Gastrocnemius medialis (tissue), 4 donors: Measurements from ENCODE around the gene PCCA.

ENCODE experiments used
- POLR2A ChIP-seq, 2 donors: fragments of 450-650 bp; IDR thresholded peaks; one replicate each; pipeline ENCODE4 v1.6.1; 2017; ENCODE audit warnings: antibody characterized with exemption in 2 of 2, mild to moderate bottlenecking in 2 of 2, moderate library complexity in 2 of 2
- TF ChIP-seq, protein P1 (sequence below), 5 experiments: fragments of 450-650 bp in 3 of 5; fragments of 200-600 bp in 2 of 5; sonication (generic) in 2 of 5; IDR thresholded peaks in 4 of 5; conservative IDR thresholded peaks in 1 of 5; 1 replicate in 4 of 5; 2 replicates in 1 of 5; pipeline ENCODE4 v1.5.1; 2016 to 2019; ENCODE audit warnings: antibody characterized with exemption in 5 of 5, mild to moderate bottlenecking in 3 of 5, moderate library complexity in 3 of 5

DNA sequence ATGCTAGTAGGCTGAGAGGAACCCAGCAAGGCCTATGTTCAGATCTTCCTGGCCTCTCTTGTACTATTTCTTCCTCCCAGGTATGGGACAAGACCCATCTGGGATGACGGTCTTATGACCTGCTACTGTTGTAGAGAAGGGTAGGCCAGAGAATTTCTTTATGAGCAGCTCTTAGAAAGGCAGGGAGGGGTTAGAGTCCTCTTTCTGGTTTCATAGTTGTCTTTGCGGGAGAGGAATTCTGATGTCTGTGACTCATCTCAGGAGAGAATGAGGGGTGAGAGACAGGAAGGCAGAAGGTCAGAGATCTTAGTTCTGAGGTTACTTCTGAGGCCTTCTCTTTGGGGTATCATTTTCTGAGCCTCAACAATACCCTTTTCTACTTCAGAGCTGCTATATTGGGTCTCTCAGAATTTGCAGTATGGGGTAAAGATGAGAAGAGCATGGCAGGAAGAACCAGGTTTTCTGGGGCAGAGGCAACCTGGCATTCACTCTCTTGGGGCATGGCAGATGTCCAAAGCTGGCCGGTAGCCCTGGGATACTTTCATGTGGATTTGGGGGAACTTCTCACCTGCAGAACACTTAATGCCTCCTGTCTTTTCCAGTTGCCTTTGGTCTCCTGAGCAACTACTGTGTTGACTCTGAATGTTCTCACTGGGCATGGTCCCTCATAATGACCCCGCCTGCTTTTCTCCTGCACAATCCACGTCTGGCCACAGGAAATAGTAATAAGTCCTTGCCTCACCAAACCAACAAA is 345.3 kb downstream of the PCCA start:
- TF ChIP-seq, protein P1, sequence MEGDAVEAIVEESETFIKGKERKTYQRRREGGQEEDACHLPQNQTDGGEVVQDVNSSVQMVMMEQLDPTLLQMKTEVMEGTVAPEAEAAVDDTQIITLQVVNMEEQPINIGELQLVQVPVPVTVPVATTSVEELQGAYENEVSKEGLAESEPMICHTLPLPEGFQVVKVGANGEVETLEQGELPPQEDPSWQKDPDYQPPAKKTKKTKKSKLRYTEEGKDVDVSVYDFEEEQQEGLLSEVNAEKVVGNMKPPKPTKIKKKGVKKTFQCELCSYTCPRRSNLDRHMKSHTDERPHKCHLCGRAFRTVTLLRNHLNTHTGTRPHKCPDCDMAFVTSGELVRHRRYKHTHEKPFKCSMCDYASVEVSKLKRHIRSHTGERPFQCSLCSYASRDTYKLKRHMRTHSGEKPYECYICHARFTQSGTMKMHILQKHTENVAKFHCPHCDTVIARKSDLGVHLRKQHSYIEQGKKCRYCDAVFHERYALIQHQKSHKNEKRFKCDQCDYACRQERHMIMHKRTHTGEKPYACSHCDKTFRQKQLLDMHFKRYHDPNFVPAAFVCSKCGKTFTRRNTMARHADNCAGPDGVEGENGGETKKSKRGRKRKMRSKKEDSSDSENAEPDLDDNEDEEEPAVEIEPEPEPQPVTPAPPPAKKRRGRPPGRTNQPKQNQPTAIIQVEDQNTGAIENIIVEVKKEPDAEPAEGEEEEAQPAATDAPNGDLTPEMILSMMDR (IDR thresholded peaks at IDR 0.05 in 4 of 5, conservative IDR thresholded peaks at IDR 0.05 in 1 of 5), result no peak
- no peak for TF ChIP-seq POLR2A (IDR thresholded peaks at IDR 0.05)
